Measurements from ENCODE around the gene CECR2.

The CECR2 gene

DNA sequence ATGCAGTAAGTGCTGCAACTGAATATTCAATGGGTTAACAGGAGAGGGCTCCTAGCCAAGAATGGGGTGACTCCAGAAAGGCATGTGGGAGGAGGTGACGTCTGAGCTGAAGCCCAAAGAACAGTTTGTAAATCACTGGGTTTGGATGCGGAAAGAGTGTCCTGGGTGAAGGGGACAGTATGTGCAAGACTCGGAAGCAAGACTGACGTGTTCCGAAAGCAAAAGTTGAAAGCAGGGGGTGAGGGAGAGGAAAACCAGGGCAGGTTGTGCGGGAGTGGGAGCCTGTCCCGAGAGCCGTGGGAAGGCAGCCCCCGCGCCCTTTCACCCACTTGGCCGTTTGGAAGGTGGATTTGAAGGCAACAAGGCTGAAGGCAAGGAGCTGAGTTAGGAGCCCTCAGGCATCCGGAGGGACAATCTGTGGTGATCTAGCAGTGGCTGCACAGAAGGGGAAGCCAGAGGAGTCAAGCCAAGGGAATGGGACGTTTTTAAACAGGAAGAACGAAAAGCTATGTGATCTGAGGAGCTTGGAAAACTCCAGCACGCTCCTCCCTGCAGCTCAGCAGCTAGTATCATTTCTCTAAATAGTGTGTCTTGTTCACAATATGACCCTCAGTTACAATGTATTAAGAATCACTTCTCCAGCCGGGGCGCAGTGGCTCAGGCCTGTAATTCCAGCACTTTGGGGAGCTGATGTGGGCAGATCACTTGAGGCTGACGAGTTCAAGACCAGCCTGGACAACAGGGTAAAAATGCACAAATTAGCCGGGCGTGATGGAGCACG is 201.8 kb downstream of the CECR2 start:
- peak; percentile 92 for DNase-seq (ENCODE audit: low read depth)

DNA sequence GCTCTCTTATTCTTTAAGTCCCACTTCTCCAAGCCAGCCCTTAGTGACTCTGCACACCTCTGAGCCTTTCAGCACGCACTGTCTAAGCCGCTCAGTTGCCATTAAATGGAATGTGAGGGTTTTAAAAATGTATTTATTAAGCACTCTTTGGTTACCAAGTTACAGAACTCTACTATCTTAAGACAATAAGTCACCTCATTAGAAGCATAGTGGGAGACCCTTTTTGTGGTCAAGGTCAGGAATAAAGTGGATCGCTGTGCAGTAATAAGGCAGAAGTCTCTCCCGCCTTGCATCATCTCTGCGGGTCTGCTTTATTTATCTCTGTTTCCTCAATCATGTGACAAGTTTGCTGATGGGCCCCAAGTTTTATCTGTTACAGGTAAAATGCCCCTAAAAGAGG is 205.9 kb downstream of the CECR2 start:
- DNase-seq (ENCODE audit: low read depth), result no peak

DNA sequence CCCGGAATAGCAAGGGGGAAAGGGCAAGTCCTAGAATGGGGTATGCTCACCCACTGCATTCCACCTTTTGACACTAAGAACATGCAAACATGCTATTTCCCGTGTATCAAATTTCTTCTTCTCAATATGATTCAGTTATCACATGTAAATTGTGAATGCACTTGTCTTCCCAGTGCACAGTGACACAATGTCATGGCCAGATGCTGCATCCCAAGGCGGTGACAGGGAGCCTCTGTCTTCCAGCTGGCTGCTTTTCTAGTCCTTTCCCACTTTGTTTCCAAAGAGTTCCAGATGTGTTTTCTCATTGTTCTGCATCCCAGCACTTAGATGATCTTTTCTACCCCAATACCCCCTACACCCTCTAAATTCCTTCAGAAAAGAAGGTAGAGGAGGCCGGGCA is 206.4 kb downstream of the CECR2 start:
- DNase-seq (ENCODE audit: low read depth), result no peak

GRCh38 chr22:17576470-17576869 is 207.2 kb downstream of the CECR2 start:
- DNase-seq (ENCODE audit: low read depth), result peak; percentile 97

DNA sequence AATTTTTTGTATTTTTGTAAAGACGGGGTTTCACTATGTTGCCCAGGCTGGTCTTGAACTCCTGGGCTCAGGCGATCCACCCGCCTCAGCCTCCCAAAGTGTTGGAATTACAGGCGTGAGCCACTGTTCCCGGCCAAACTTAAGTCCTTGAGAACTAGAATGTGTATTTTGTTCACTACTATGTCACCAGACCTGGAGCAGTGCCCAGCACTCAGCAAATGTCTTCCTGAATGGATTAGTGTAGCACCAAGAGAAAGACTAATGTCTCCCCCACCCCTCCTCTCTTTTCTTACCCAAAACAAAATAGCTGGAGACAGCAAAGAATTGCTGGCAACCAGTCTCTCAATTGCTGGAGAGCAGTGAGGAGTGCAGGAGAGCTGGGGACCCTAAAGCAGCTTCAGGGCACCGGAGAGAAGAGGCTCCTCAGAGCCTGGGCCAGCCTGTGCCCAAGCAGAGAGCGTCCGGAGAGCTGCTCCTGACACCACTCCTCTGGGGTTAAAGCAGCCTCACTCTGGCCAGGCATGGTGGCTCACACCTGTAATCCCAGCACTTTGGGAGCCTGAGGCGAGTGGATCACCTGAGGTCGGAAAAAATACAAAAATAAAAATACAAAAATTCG is 209.0 kb downstream of the CECR2 start:
- peak; percentile 56 for DNase-seq (ENCODE audit: low read depth)

DNA sequence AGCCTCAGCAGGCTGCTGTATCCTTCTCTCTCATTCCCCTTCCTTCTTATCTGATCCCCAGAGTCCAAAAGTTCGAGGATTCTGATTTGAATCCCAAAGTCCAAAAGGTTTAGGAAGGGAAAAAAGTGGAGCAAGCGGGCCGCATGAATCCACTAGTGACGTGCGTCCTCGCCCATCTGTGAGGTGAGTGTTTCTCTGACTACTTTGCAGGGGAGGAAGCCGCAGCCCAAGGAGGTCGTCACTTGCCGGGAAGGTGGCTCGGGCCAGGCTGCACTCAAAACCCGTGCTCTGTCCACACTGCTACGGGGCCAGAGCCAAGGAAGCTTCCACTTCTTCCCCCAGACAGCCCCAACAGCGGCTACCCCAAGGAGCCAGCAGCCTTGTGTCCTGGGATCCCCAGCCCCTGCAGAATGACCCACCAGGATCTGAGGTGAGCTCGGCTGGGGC is 210.3 kb downstream of the CECR2 start:
- no peak for DNase-seq (ENCODE audit: low read depth)

DNA sequence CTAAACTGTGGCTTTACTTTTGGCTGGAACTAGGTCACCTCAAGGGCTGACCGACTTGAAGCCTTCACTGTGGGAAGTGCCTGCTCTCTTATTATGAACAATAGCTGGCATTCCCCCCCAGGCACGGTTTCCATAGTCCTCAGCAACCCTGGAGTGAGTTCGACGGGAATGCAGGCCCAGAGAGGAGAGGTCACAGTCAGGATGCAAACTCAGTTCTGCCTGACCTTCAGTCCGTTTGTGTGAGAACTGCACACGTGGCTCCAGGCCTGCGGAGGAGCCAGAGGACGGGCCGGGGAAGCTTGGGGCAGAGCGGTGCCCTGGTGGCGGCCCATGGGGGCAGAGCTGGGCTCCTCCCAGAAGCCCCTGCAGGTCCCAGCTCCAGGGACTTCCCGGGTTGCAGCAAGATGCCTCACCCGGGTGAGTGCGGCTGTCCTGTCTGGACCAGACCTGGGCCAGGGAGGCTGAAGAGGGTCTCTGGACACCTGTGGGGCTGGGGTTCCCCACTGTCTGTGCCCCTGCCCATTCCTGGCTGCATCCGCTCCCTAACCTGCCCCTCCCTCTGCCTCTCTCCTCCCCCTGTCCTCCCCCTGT is 211.3 kb downstream of the CECR2 start:
- no peak for DNase-seq (ENCODE audit: low read depth)

DNA sequence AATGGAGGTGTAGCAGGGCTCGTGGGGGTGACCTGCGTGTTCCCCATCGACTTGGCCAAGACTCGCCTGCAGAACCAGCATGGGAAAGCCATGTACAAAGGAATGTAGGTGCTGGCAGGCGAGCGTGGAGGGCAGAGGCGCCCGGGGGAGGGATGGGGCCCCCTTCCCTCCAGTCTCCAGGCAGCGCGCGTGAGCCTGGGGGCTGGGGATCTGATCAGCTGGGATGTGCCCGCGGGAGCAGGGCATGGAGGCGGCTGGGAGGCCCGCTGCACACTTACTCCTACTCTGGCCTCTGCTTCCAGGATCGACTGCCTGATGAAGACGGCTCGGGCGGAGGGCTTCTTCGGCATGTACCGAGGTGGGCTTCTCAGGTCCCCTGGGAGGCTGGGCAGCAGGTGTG is 211.8 kb downstream of the CECR2 start:
- DNase-seq (ENCODE audit: low read depth), result no peak

DNA sequence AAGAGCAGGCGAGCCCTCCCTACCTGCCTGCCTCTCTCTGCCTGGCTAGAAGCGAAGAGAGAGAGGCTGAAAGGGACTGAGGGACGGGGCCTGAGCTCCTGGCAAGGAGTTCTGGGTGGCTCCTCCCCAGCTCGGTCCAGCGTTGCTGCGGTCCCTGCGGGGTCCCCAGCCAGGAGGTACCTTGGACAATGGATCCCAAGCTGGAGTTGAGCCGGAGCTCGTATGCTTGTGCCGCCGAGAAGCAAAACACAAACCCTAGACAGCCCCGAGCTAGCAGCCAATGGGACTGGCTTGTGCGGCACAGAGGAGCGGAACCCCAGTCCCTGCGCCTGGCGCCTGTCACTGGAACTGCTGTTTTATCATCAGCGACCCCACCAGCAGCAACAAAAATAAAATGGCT is 212.4 kb downstream of the CECR2 start:
- DNase-seq (ENCODE audit: low read depth), result no peak

- no peak for DNase-seq (ENCODE audit: low read depth)
Observed at GRCh38 chr22:17583151-17583550, 213.9 kb downstream of the CECR2 start.

GRCh38 chr22:17586831-17587440 is 217.7 kb downstream of the CECR2 start:
- DNase-seq (ENCODE audit: low read depth), result no peak

- DNase-seq (ENCODE audit: low read depth), result no peak
Observed at GRCh38 chr22:17587629-17588028, 218.4 kb downstream of the CECR2 start.

- no peak for DNase-seq (ENCODE audit: low read depth)
Observed at GRCh38 chr22:17588606-17589005, 219.3 kb downstream of the CECR2 start.

DNA sequence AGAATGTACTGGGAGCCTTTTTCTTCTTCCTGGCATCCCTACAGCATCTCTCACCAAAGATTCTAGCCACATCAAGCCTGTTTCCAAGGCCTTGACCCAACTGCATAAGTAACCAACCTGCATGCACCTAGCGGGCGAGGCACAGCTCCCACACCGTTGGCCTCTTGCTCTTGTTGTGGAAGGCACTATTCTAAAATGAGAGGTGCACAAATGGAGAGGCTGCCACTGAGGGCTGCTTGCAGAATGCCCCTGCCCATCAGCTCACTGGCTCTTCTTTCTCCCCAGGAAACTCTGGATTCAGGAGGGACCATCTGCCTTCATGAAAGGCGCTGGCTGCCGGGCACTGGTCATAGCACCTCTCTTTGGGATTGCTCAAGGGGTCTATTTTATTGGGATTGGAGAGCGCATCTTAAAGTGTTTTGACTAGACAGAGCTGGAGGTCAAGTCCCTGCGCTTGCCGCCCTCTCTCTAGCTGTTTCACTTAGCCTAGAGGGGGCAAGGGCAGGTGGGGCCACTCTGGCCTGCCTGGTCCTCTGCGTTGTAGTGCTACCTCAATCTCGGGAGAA is 220.6 kb downstream of the CECR2 start:
- no peak for DNase-seq (ENCODE audit: low read depth)

DNA sequence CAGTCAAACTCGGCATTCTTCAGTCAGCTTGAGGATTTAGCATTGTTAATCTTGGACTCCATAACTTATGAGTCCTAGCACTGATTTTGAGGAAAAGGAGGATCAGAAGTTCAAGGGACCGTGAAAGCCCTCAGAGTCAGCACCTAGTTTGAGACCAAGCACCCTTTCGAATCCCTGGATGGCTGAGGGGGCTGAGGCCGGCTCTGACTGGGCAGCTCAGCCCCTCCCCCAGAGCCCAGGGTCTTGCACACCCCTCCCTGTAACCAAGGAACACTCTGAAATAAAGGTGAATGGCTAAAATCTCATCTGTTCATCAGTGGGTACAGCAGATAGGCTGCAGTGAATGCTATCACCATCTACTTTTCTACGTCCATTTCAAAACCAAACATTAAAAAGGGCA is 221.3 kb downstream of the CECR2 start:
- no peak for DNase-seq (ENCODE audit: low read depth)

GRCh38 chr22:17592201-17592600 is 222.9 kb downstream of the CECR2 start:
- DNase-seq (ENCODE audit: low read depth), result no peak

DNA sequence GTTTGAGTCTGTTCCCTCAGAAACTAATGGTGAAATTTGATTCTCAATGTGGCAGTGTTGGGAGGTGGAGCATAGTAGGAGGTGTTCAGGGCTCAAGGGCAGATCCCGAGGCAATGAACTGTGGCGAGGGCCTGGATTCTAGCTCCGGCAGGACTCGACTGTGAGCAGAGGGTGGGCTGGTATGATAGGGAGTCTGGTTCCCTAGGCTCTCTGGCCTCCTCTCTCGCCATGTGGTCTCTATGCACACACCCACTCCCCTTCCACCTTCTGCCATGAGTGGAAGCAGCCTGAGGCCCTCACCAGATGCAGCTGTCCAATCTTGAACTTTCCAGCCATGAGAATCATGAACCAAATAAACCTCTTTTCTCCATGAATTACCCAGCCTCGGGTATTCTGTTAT is 227.0 kb downstream of the CECR2 start:
- no peak for DNase-seq (ENCODE audit: low read depth)

DNA sequence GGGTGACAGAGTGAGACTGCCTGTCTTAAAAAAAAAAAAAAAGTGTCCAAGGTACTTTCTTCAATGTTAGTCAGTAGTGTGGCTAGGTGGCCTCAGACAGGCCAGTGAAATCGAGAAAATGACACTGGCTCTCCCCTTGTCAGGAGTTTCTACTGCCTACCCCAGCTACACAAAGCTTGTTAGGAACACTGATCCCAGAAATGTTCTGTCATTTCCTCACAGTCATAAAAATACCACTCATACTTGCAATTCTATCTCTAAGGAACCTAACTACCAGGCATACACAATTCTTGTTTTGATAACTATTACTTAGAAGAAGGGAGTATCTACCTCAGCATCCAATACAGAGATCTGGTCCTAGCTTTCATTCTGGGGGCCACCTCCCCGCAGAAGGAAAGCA is 228.0 kb downstream of the CECR2 start:
- peak; percentile 80 for DNase-seq (ENCODE audit: low read depth)

GRCh38 chr22:17598318-17598717 is 229.1 kb downstream of the CECR2 start:
- no peak for DNase-seq (ENCODE audit: low read depth)

- DNase-seq (ENCODE audit: low read depth), result peak; percentile 24
Observed at GRCh38 chr22:17601031-17601430, 231.8 kb downstream of the CECR2 start.

GRCh38 chr22:17603668-17604067 is 234.4 kb downstream of the CECR2 start:
- DNase-seq (ENCODE audit: low read depth), result no peak

DNA sequence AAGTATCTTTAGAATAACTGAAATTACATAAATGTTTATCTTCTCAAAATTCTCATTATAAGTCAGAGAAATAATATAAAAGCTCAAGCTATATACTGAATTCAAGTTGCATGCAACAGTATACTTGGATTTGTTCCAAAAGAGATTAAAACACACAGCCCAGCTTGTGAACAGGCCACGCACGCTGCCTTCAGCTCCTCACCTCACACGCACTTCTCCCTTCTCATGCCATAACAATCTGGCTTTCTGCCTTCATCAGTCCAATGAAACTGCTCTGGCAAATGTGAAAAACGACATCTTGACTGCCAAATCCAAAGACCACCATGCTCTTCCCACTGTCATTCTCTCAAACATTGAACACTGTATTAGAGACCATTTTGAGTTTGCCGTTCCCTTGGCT is 237.2 kb downstream of the CECR2 start:
- peak; percentile 7 for DNase-seq (ENCODE audit: low read depth)
